HFF-Myc (cell line): ENCODE data around the gene TNFRSF6B.

Source experiments
- DNase-seq: peaks from one replicate; pipeline ENCODE4 v3.0.0-alpha.2; 2011; ENCODE audit warnings: low read depth; ENCODE audit errors: extremely low read depth
- H3K4me3 ChIP-seq: replicated peaks from 2 replicates; pipeline ENCODE4 v1.5.1; 2011; ENCODE audit warnings: low read depth, mild to moderate bottlenecking, control low read depth, low read length
- TF ChIP-seq, protein P1 (sequence below): IDR thresholded peaks from 2 replicates; pipeline ENCODE4 v1.5.1; 2012; ENCODE audit warnings: mild to moderate bottlenecking, low read depth, low read length, control low read depth; ENCODE audit errors: missing control alignments

Gene TNFRSF6B

DNA sequence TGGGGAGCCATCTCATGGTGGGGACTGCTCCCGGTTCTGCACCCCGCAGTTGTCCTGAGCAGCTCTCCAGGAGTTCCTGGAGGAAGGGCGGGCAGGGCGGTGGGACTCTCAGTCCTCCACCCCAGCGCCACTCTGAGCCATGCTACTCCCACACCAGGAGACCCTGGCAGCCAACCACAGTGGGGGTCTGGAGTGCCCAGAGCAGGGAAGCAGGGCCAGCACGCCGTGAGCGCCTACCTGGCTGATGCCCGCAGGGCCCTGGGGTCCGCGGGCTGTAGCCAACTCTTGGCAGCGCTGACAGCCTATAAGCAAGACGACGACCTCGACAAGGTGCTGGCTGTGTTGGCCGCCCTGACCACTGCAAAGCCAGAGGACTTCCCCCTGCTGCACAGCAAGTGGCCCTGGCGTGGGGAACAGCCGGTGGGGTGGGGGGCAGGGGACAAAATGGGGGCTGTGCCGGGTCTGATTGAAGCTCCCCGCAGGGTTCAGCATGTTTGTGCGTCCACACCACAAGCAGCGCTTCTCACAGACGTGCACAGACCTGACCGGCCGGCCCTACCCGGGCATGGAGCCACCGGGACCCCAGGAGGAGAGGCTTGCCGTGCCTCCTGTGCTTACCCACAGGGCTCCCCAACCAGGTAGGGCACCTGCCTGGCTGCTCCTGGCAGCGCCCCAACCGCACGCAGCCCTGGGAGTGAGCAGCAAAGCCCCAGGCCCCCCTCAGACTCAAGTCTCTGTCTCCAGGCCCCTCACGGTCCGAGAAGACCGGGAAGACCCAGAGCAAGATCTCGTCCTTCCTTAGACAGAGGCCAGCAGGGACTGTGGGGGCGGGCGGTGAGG, 1.6 kb upstream of the TNFRSF6B start:
- no peak overlapping the region for H3K4me3 ChIP-seq
- TF ChIP-seq, protein P1, sequence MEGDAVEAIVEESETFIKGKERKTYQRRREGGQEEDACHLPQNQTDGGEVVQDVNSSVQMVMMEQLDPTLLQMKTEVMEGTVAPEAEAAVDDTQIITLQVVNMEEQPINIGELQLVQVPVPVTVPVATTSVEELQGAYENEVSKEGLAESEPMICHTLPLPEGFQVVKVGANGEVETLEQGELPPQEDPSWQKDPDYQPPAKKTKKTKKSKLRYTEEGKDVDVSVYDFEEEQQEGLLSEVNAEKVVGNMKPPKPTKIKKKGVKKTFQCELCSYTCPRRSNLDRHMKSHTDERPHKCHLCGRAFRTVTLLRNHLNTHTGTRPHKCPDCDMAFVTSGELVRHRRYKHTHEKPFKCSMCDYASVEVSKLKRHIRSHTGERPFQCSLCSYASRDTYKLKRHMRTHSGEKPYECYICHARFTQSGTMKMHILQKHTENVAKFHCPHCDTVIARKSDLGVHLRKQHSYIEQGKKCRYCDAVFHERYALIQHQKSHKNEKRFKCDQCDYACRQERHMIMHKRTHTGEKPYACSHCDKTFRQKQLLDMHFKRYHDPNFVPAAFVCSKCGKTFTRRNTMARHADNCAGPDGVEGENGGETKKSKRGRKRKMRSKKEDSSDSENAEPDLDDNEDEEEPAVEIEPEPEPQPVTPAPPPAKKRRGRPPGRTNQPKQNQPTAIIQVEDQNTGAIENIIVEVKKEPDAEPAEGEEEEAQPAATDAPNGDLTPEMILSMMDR: no peak
- DNase-seq: no peak

DNA sequence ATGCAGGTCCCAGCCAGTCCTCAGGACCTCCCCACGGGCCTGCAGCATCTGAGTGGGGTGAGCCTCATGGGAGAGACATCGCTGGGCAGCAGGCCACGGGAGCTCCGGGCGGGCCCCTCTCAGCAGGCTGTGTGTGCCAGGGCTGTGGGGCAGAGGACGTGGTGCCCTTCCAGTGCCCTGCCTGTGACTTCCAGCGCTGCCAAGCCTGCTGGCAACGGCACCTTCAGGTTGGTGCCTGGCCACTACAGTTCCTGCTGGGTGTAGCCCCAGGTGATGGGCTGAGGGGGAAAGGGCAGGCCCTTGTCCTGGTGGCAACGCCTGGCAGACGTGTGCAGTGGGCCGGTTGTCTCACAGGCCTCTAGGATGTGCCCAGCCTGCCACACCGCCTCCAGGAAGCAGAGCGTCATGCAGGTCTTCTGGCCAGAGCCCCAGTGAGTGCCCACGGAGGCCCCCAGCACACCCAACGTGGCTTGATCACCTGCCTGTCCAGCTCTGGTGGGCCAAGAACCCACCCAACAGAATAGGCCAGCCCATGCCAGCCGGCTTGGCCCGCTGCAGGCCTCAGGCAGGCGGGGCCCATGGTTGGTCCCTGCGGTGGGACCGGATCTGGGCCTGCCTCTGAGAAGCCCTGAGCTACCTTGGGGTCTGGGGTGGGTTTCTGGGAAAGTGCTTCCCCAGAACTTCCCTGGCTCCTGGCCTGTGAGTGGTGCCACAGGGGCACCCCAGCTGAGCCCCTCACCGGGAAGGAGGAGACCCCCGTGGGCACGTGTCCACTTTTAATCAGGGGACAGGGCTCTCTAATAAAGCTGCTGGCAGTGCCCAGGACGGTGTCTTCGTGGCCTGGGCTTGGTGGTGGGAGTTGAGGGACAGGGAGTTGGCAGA, 787 bp upstream of the TNFRSF6B start:
- DNase-seq: no peak
- TF ChIP-seq, protein P1: no peak
- no peak overlapping the region for H3K4me3 ChIP-seq

DNA sequence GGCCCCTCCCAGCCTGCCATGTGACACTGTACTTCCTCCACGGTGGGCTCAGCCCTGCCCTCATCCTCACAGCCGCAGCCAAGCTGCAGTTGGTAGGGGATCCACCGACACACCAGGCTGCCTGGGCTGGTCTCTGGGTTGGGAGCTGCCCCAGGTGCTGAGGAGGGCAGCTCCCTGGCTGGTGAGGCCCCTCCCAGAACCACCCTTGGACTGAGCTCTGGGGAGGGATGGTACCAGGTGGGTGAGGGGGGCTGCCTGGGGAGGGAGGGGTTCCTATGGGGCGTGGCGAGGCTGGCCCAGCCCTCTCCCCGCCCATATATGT, 185 bp upstream of the TNFRSF6B start:
- no peak for DNase-seq
- TF ChIP-seq, protein P1: no peak
- peak overlapping the region; percentile 26 for H3K4me3 ChIP-seq

DNA sequence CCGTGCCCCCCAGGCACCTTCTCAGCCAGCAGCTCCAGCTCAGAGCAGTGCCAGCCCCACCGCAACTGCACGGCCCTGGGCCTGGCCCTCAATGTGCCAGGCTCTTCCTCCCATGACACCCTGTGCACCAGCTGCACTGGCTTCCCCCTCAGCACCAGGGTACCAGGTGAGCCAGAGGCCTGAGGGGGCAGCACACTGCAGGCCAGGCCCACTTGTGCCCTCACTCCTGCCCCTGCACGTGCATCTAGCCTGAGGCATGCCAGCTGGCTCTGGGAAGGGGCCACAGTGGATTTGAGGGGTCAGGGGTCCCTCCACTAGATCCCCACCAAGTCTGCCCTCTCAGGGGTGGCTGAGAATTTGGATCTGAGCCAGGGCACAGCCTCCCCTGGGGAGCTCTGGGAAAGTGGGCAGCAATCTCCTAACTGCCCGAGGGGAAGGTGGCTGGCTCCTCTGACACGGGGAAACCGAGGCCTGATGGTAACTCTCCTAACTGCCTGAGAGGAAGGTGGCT, 960 bp downstream of the TNFRSF6B start:
- no peak for DNase-seq
- TF ChIP-seq, protein P1: no peak
- H3K4me3 ChIP-seq: peak overlapping the region; percentile 26

DNA sequence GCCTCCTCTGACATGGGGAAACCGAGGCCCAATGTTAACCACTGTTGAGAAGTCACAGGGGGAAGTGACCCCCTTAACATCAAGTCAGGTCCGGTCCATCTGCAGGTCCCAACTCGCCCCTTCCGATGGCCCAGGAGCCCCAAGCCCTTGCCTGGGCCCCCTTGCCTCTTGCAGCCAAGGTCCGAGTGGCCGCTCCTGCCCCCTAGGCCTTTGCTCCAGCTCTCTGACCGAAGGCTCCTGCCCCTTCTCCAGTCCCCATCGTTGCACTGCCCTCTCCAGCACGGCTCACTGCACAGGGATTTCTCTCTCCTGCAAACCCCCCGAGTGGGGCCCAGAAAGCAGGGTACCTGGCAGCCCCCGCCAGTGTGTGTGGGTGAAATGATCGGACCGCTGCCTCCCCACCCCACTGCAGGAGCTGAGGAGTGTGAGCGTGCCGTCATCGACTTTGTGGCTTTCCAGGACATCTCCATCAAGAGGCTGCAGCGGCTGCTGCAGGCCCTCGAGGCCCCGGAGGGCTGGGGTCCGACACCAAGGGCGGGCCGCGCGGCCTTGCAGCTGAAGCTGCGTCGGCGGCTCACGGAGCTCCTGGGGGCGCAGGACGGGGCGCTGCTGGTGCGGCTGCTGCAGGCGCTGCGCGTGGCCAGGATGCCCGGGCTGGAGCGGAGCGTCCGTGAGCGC, 1.6 kb downstream of the TNFRSF6B start:
- no peak for DNase-seq
- TF ChIP-seq, protein P1: no peak
- peak overlapping the region; percentile 26 for H3K4me3 ChIP-seq

DNA sequence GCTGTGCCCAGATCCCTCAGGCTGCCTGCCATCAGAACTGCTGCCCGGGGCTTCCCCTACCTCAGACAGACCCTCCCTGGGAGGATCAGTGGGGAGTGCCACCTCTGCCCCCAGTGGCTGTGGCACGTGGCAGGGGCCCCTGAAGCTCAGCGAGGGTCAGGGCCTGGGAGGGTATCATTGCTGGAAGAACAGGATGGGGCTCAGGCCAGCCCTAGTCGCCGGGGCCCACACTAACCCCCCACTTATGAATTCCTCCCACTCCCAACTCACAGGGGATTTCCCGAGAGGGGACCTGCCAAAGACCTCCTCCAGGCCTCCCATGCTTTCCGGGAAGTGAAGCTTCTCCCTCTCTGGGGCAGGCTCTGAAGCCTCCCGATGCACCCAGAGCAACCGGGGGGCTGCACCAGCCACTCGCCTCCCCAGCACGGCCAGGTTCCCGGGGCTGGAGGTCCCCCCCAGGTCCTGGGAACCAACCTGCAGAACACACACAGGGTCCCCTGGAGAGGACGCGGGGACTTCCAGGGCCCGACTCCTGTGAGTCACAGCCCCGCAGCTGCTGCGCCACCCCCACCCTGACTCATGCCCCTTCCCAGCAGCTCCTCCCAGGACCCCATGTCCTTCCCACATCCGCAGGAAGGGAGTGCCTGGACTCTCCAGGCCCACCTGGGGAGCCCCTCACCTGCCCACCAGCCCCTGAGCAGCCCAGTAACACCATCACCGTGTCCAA, 2.5 kb downstream of the TNFRSF6B start:
- peak; percentile 67 for DNase-seq
- peak overlapping the region; percentile 15 for H3K4me3 ChIP-seq
- TF ChIP-seq, protein P1: no peak
